GM18508 (cell line): ENCODE measurements around the gene PUS7.
"Not testable (repeated sequence)": the region's sequence is repeated elsewhere in the genome, so short reads cannot be mapped to it uniquely, and the experiment has no call there.

ENCODE experiments used
- ATAC-seq: cut with Tn5 transposase; IDR thresholded peaks from one replicate; pipeline ENCODE4 v1.9.1; 2021; ENCODE audit warnings: moderate number of reproducible peaks; ENCODE audit not compliant: insufficient read depth, unreplicated experiment

PUS7 gene

GRCh38 chr7:105452085-105452484, 70.0 kb downstream of the PUS7 start:
- ATAC-seq = no peak

- not testable (repeated sequence) for ATAC-seq
Observed at GRCh38 chr7:105450870-105451269, 71.2 kb downstream of the PUS7 start.

GRCh38 chr7:105450177-105450861, 71.8 kb downstream of the PUS7 start:
- ATAC-seq = no peak

GRCh38 chr7:105448181-105448580, 73.9 kb downstream of the PUS7 start:
- no peak for ATAC-seq

- ATAC-seq = no peak
Observed at GRCh38 chr7:105444342-105444987, 77.6 kb downstream of the PUS7 start.

- not testable (repeated sequence) for ATAC-seq
Observed at GRCh38 chr7:105442214-105442613, 79.9 kb downstream of the PUS7 start.

GRCh38 chr7:105439174-105439893, 82.7 kb downstream of the PUS7 start:
- no peak for ATAC-seq

GRCh38 chr7:105438847-105439173, 83.3 kb downstream of the PUS7 start:
- no peak for ATAC-seq

GRCh38 chr7:105438254-105438653, 83.8 kb downstream of the PUS7 start:
- no peak for ATAC-seq

- not testable (repeated sequence) for ATAC-seq
Observed at GRCh38 chr7:105437356-105437755, 84.7 kb downstream of the PUS7 start.

GRCh38 chr7:105429746-105430612, 92.1 kb downstream of the PUS7 start:
- ATAC-seq = no peak

GRCh38 chr7:105426606-105427146, 95.4 kb downstream of the PUS7 start:
- no peak for ATAC-seq

- no peak for ATAC-seq
Observed at GRCh38 chr7:105423987-105424386, 98.1 kb downstream of the PUS7 start.

- ATAC-seq = no peak
Observed at GRCh38 chr7:105413887-105414437, 108.1 kb downstream of the PUS7 start.

GRCh38 chr7:105410774-105411173, 111.3 kb downstream of the PUS7 start:
- not testable (repeated sequence) for ATAC-seq

GRCh38 chr7:105409775-105410174, 112.3 kb downstream of the PUS7 start:
- not testable (repeated sequence) for ATAC-seq

- no peak for ATAC-seq
Observed at GRCh38 chr7:105408791-105409410, 113.2 kb downstream of the PUS7 start.
